ENCODE data around the gene RBM22. TPM values are rescaled to one million over a fixed set of nuclear protein-coding genes. Genes with fewer than 3 reads are reported as not detected.

The RBM22 gene
- total RNA-seq, 1 experiment from 2014 or later: 61.4 TPM

Other genes with a start within 250 kb of the RBM22 start
- 33.1 TPM for gene NDST1, start 192.9 kb downstream of the RBM22 start, total RNA-seq (2021; ENCODE audit: unreplicated experiment)
- 8.2 TPM for gene SYNPO, start 60.4 kb downstream of the RBM22 start, total RNA-seq (2021; ENCODE audit: unreplicated experiment)
- gene MYOZ3, start 39.8 kb downstream of the RBM22 start, total RNA-seq (2021; ENCODE audit: unreplicated experiment): 0.10 TPM
- gene DCTN4, start 58.0 kb upstream of the RBM22 start, total RNA-seq (2021; ENCODE audit: unreplicated experiment): 78.8 TPM
- gene SMIM3, start 77.7 kb upstream of the RBM22 start, total RNA-seq (2021; ENCODE audit: unreplicated experiment): 35.4 TPM
- gene IRGM, start 145.5 kb upstream of the RBM22 start, total RNA-seq (2021; ENCODE audit: unreplicated experiment): not detected
- 0.05 TPM for gene ZNF300, start 203.9 kb upstream of the RBM22 start, total RNA-seq (2021; ENCODE audit: unreplicated experiment)